Measurements from ENCODE around the gene ADCK2.

- TF ChIP-seq CTCF (conservative IDR thresholded peaks at IDR 0.05) (no peak), ZFX (IDR thresholded peaks at IDR 0.05) (no peak)
Observed at GRCh38 chr7:140671966-140672365, 779 bp upstream of the ADCK2 start.

Data from C4-2B (cell line).